T-helper 1 cell treated with Interleukin-12 subunit alpha and Interleukin-12 subunit beta and Interleukin-4 antibody, amounts not matched to agents 30 ng/mL and 1 ng/mL, for 36 hours (primary cell): ENCODE results near the gene ZNF630. TPM values are rescaled to one million over a fixed set of nuclear protein-coding genes. Genes with fewer than 3 reads are reported as not detected.
"Not testable (repeated sequence)": the region's sequence is repeated elsewhere in the genome, so short reads cannot be mapped to it uniquely, and the experiment has no call there.

Source experiments
- intact Hi-C: fragments of 100-400 bp; cut with micrococcal nuclease; formaldehyde crosslinking; loops from one replicate; pipeline ENCODE4 v1.15.1; 2024
- total RNA-seq: library from RNA; stranded (reverse); gene quantifications from 2 replicates; pipeline ENCODE4 v1.2.3, GENCODE V29; 2022

ZNF630 gene
- total RNA-seq, 1 donor from 2014 or later: 0.54 TPM

DNA sequence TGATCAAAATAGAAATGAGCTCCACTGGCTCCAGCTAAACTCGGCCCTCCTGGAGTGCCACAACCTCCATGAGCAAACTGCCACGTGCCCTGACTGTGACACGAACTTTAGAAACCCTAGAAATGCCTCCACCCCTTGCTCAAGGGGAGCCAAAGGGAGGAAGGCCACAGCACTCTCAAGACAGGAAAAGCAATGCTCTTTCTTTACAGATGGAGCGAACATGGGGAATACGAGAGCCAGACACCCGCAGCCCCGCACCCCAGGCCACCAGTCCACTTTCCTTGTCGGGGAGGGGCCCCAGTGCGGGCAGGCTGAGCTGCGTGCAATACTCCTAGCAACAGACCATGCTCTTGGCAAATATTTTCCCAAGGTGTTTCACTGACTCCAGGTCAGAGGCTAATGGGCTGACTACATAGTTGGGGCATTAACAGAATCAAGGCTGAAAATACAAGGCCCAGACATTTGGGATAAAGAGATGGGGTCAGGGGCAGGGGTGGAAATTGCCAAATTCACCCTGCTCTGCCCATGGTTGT lies 40.7 kb downstream of the ZNF630 start:
- intact Hi-C loops: not testable (repeated sequence)

GRCh38 chrX:48030237-48030636 lies 41.2 kb downstream of the ZNF630 start:
- intact Hi-C loops: no loop called here

GRCh38 chrX:48028091-48028490 lies 43.3 kb downstream of the ZNF630 start:
- intact Hi-C loops: no loop called here

- intact Hi-C loops: loop anchor here (2.0 kb wide), 4 partner anchors 43 to 643 kb away; partner anchors contain the start of genes ELK1, UXT and ZNF630
Observed at GRCh38 chrX:48027545-48027944, 43.9 kb downstream of the ZNF630 start.

DNA sequence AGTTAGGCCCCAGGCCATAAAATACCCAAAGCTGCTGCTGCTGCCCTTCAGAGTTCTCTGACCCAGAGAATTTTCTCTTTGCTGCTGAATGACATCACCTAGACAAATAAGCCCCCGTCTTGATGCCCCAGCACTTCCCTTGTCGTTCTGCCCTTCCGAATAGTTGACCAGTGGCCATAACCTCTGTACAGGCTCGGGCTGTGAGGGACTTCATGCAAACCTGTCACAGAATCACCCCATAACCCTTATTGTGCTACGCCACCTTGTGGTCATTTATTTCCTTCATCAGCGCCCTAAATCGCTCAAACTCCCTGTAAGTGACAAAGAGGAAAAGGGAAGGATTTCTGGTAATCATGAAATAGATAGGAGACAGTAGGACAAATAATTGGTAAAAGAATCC lies 45.9 kb downstream of the ZNF630 start:
- intact Hi-C loops: no loop called here

GRCh38 chrX:48022738-48023137 lies 48.7 kb downstream of the ZNF630 start:
- intact Hi-C loops: no loop called here

GRCh38 chrX:48022100-48022499 lies 49.3 kb downstream of the ZNF630 start:
- intact Hi-C loops: no loop called here

DNA sequence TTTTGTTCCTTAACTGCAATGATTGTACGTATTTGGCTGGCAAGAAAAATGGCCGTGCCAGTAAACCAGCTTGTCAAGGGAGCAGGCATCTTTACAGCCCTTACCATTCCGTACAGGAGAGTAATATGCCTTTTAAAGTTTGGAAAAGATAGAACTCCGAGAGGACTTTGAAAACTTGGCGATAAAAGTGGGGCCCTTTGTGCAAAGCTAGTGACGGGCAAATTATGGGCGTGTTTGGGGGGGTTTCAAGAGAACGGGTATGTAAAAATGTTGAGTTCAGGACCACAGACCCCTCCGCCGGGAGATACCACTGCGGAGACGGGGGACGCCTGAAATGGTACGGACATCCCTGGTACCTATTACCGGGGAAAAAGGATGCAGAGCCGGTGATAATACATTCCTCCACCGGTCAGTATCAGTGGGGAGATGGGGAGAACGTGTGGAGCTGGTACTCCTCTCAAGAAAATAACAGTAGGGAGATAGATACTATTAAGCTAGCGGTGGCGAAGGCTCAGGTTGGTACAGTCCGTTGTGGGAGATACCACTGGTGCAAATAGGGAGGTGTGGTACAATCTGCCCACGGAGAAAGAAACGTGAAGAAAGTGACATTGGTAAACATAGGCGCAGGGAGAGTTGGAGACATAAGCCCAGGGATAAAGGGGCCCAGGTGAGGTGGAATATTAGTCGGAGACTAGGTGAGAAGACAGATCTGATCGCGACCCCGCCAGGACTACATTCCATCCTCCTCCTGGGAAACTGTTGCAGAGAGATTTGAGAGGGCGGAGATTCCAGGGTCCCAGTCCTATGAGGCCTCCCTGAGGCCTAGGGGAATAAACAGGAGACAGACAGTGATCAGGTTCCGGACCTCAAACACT lies 50.2 kb downstream of the ZNF630 start:
- intact Hi-C loops: loop anchor here (1.0 kb wide), 1 partner anchor 460 kb away; the partner anchor contains the start of gene ARAF

GRCh38 chrX:48020472-48020871 lies 51.0 kb downstream of the ZNF630 start:
- intact Hi-C loops: not testable (repeated sequence)

DNA sequence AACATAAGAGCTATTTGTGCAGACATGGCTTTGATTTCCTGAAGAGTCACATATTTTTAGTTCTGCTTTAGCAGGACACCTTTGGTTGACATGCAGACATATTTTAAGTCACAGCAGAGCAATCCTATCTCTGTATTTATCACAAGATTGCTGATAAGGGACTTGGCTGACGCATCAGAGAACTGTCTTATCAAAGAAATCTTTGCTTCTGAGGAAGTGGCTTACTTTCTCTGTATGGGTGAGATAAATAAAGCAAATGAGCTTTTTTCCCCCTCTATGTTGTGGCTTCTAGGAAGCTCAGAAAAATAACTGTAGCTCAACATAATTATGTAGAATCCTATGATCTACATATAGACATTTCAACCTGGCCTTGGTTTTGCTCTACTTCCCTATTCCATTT lies 51.5 kb downstream of the ZNF630 start:
- intact Hi-C loops: not testable (repeated sequence)

GRCh38 chrX:48016583-48017310 lies 54.7 kb downstream of the ZNF630 start:
- intact Hi-C loops: not testable (repeated sequence)

- intact Hi-C loops: not testable (repeated sequence)
Observed at GRCh38 chrX:48009445-48009960, 61.9 kb downstream of the ZNF630 start.

Other genes with a start within 250 kb of the ZNF630 start
- gene ZNF81, start 234.7 kb downstream of the ZNF630 start, total RNA-seq: 9.5 and 10.4 TPM in 2 replicates
- gene ZNF182, start 67.7 kb downstream of the ZNF630 start, total RNA-seq: 6.5 and 6.7 TPM in 2 replicates
- gene SPACA5, start 64.7 kb downstream of the ZNF630 start, total RNA-seq: not detected in 2 replicates
- gene SPACA5B, start 59.0 kb upstream of the ZNF630 start, total RNA-seq: not detected in 2 replicates
- not detected in 2 replicates for gene SSX5, start 125.2 kb upstream of the ZNF630 start, total RNA-seq
- gene SSX1, start 183.8 kb upstream of the ZNF630 start, total RNA-seq: not detected in 2 replicates